ENCODE measurements around the gene BMPR1A. TPM values are rescaled to one million over a fixed set of nuclear protein-coding genes. Genes with fewer than 3 reads are reported as not detected.

The BMPR1A gene
- total and polyA plus RNA-seq, 2 of the 13 experiments (the other 11 are each of a cell fraction or from before 2014, with no cell fraction given), result 17.8 to 44.2 TPM

- TF ChIP-seq, protein P1, sequence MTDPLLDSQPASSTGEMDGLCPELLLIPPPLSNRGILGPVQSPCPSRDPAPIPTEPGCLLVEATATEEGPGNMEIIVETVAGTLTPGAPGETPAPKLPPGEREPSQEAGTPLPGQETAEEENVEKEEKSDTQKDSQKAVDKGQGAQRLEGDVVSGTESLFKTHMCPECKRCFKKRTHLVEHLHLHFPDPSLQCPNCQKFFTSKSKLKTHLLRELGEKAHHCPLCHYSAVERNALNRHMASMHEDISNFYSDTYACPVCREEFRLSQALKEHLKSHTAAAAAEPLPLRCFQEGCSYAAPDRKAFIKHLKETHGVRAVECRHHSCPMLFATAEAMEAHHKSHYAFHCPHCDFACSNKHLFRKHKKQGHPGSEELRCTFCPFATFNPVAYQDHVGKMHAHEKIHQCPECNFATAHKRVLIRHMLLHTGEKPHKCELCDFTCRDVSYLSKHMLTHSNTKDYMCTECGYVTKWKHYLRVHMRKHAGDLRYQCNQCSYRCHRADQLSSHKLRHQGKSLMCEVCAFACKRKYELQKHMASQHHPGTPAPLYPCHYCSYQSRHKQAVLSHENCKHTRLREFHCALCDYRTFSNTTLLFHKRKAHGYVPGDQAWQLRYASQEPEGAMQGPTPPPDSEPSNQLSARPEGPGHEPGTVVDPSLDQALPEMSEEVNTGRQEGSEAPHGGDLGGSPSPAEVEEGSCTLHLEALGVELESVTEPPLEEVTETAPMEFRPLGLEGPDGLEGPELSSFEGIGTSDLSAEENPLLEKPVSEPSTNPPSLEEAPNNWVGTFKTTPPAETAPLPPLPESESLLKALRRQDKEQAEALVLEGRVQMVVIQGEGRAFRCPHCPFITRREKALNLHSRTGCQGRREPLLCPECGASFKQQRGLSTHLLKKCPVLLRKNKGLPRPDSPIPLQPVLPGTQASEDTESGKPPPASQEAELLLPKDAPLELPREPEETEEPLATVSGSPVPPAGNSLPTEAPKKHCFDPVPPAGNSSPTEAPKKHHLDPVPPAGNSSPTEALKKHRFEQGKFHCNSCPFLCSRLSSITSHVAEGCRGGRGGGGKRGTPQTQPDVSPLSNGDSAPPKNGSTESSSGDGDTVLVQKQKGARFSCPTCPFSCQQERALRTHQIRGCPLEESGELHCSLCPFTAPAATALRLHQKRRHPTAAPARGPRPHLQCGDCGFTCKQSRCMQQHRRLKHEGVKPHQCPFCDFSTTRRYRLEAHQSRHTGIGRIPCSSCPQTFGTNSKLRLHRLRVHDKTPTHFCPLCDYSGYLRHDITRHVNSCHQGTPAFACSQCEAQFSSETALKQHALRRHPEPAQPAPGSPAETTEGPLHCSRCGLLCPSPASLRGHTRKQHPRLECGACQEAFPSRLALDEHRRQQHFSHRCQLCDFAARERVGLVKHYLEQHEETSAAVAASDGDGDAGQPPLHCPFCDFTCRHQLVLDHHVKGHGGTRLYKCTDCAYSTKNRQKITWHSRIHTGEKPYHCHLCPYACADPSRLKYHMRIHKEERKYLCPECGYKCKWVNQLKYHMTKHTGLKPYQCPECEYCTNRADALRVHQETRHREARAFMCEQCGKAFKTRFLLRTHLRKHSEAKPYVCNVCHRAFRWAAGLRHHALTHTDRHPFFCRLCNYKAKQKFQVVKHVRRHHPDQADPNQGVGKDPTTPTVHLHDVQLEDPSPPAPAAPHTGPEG (CRISPR knock-in tag; IDR thresholded peaks at IDR 0.05), result no peak
- TF ChIP-seq ZNF451 (CRISPR knock-in tag; IDR thresholded peaks at IDR 0.05) (no peak), SOX13 (IDR thresholded peaks at IDR 0.05) (peak; percentile 47; the same call in 1 of the 2 replicates), SOX13 (CRISPR knock-in tag; conservative IDR thresholded peaks at IDR 0.05 in 1 of 2, IDR thresholded peaks at IDR 0.05 in 1 of 2) (peak in 1 of 2 experiments; percentile 81; a peak in 2 of 4 replicates), AGO1 (IDR thresholded peaks at IDR 0.05; ENCODE audit: low read depth, low read length, poor library complexity, severe bottlenecking) (no peak), MED13 (CRISPR knock-in tag; IDR thresholded peaks at IDR 0.05) (no peak), MIER2 (CRISPR knock-in tag; IDR thresholded peaks at IDR 0.05) (peak; percentile 49; the same call in 1 of the 2 replicates), PHF20 (CRISPR knock-in tag; IDR thresholded peaks at IDR 0.05) (no peak), ZNF292 (CRISPR knock-in tag; IDR thresholded peaks at IDR 0.05; ENCODE audit: borderline replicate concordance, low read depth) (peak; percentile 48; the same call in 1 of the 2 replicates), SMAD9 (CRISPR knock-in tag; IDR thresholded peaks at IDR 0.05) (no peak), NFE2L1 (CRISPR knock-in tag; IDR thresholded peaks at IDR 0.05; ENCODE audit: borderline replicate concordance) (no peak), PREB (CRISPR knock-in tag; IDR thresholded peaks at IDR 0.05) (no peak)
- TF ChIP-seq, protein P2, sequence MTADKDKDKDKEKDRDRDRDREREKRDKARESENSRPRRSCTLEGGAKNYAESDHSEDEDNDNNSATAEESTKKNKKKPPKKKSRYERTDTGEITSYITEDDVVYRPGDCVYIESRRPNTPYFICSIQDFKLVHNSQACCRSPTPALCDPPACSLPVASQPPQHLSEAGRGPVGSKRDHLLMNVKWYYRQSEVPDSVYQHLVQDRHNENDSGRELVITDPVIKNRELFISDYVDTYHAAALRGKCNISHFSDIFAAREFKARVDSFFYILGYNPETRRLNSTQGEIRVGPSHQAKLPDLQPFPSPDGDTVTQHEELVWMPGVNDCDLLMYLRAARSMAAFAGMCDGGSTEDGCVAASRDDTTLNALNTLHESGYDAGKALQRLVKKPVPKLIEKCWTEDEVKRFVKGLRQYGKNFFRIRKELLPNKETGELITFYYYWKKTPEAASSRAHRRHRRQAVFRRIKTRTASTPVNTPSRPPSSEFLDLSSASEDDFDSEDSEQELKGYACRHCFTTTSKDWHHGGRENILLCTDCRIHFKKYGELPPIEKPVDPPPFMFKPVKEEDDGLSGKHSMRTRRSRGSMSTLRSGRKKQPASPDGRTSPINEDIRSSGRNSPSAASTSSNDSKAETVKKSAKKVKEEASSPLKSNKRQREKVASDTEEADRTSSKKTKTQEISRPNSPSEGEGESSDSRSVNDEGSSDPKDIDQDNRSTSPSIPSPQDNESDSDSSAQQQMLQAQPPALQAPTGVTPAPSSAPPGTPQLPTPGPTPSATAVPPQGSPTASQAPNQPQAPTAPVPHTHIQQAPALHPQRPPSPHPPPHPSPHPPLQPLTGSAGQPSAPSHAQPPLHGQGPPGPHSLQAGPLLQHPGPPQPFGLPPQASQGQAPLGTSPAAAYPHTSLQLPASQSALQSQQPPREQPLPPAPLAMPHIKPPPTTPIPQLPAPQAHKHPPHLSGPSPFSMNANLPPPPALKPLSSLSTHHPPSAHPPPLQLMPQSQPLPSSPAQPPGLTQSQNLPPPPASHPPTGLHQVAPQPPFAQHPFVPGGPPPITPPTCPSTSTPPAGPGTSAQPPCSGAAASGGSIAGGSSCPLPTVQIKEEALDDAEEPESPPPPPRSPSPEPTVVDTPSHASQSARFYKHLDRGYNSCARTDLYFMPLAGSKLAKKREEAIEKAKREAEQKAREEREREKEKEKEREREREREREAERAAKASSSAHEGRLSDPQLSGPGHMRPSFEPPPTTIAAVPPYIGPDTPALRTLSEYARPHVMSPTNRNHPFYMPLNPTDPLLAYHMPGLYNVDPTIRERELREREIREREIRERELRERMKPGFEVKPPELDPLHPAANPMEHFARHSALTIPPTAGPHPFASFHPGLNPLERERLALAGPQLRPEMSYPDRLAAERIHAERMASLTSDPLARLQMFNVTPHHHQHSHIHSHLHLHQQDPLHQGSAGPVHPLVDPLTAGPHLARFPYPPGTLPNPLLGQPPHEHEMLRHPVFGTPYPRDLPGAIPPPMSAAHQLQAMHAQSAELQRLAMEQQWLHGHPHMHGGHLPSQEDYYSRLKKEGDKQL (CRISPR knock-in tag; IDR thresholded peaks at IDR 0.05; ENCODE audit: low read depth), result peak; percentile 95
- TF ChIP-seq, protein P3, sequence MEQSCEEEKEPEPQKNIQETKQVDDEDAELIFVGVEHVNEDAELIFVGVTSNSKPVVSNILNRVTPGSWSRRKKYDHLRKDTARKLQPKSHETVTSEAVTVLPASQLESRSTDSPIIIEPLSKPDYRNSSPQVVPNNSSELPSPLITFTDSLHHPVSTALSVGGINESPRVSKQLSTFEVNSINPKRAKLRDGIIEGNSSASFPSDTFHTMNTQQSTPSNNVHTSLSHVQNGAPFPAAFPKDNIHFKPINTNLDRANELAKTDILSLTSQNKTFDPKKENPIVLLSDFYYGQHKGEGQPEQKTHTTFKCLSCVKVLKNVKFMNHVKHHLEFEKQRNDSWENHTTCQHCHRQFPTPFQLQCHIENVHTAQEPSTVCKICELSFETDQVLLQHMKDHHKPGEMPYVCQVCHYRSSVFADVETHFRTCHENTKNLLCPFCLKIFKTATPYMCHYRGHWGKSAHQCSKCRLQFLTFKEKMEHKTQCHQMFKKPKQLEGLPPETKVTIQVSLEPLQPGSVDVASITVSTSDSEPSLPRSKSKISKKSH (CRISPR knock-in tag; IDR thresholded peaks at IDR 0.05; ENCODE audit: borderline replicate concordance), result no peak
These were observed 18.8 kb downstream of the BMPR1A start (continued) for GRCh38 chr10:86775056-86775869.

All from HepG2 (cell line).